Uterus (tissue), 4 donors: ENCODE measurements around the gene POLD1. TPM values are rescaled to one million over a fixed set of nuclear protein-coding genes. Genes with fewer than 3 reads are reported as not detected.

ENCODE experiments used
- DNase-seq, 2 donors: peaks; one replicate each; pipeline ENCODE4 v3.0.0-alpha.2; 2019 to 2020
- H3K27ac ChIP-seq, 2 donors: fragments of 200-600 bp; sonication (generic); 1 replicate in 1 of 2; 2 replicates in 1 of 2; pipeline ENCODE4 v1.5.1; 2016 to 2018
- H3K27me3 ChIP-seq, 2 donors: fragments of 200-600 bp; sonication (generic); one replicate each; pipeline ENCODE4 v1.5.1; 2018 to 2019; ENCODE audit warnings: control low read depth in 1 of 2
- H3K36me3 ChIP-seq, 2 donors: fragments of 200-600 bp; sonication (generic); one replicate each; pipeline ENCODE4 v1.5.1; 2019; ENCODE audit warnings: control low read depth in 1 of 2
- H3K4me1 ChIP-seq, 2 donors: fragments of 200-600 bp; sonication (generic); one replicate each; pipeline ENCODE4 v1.5.1; 2018 to 2019; ENCODE audit warnings: control low read depth in 1 of 2
- H3K4me3 ChIP-seq, 2 donors: fragments of 200-600 bp; sonication (generic); 1 replicate in 1 of 2; 2 replicates in 1 of 2; pipeline ENCODE4 v1.5.1; 2018 to 2019; ENCODE audit warnings: mild to moderate bottlenecking in 1 of 2
- H3K9me3 ChIP-seq, 2 donors: fragments of 200-600 bp; sonication (generic); one replicate each; pipeline ENCODE4 v1.5.1; 2019; ENCODE audit warnings: control low read depth in 1 of 2
- CTCF ChIP-seq, 4 experiments: fragments of 200-600 bp in 2 of 4; fragments of 450-650 bp in 2 of 4; sonication (generic) in 2 of 4; IDR thresholded peaks; one replicate each; pipeline ENCODE4 v1.5.1; 2016 to 2019; ENCODE audit warnings: antibody characterized with exemption in 4 of 4, mild to moderate bottlenecking in 2 of 4, moderate library complexity in 1 of 4
- POLR2A ChIP-seq, 2 donors: fragments of 450-650 bp; IDR thresholded peaks; one replicate each; pipeline ENCODE4 v1.6.1; 2016; ENCODE audit warnings: antibody characterized with exemption in 2 of 2, mild to moderate bottlenecking in 1 of 2, moderate library complexity in 1 of 2
- intact Hi-C: fragments of 100-400 bp; cut with DNase I; formaldehyde crosslinking; loops from one replicate; pipeline ENCODE4 v1.15.1; 2023; ENCODE audit warnings: low total_unique reads
- total RNA-seq, 4 donors: library from RNA; depleted of rRNA in 3 of 4; stranded (reverse); fragments of >200 nt in 3 of 4; gene quantifications; one replicate each; pipeline versions ENCODE4 v1.1.0 to v1.2.4, GENCODE V29; 2014 to 2023
- donor health status: DM: yes; HTN: yes; CAD: no.

The POLD1 gene
- total RNA-seq, 4 donors from 2014 or later = 10.6 to 47.9 (median 24.0) TPM

DNA sequence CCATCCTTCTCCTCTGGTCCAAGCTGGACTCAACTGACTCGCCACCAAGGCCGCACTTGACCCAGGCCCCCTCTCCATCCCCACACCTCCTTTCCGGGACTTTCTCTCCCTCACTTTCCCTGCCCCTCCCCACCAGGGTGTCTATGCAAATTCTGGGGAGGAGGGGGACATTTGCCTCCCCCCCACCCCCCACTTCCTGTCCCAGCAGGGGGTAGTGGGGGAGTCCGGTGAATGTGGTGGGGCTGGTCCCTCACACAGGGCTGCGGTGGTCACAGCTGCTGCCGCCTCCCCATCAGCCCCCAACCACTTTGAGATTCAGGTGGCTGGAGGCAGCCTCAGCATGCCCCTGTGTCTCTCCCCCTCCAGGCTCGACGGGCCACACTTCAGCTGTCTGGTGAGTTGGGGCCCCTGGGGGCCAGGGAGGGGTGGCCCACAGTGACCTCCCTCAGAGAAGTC, 35.5 kb downstream of the POLD1 start:
- Histone ChIP-seq H3K9me3 (no peaks in the 10 kb centered on the region), H3K4me1 (no peaks in the 10 kb centered on the region), H3K4me3 (no peak overlapping the region), H3K27me3 (peaks cover 0 to 22% of the 10 kb centered on the region in 2 donors), H3K27ac (no peak overlapping the region), H3K36me3 (no peaks in the 10 kb centered on the region)
- TF ChIP-seq POLR2A (IDR thresholded peaks at IDR 0.05) (no peak), CTCF (IDR thresholded peaks at IDR 0.05) (no peak)
- intact Hi-C loops = no loop called here
- no peak for DNase-seq

- Histone ChIP-seq H3K36me3 (no peaks in the 10 kb centered on the region), H3K4me3 (no peak overlapping the region), H3K27ac (no peak overlapping the region), H3K4me1 (no peaks in the 10 kb centered on the region), H3K27me3 (peaks cover 0 to 22% of the 10 kb centered on the region in 2 donors), H3K9me3 (no peaks in the 10 kb centered on the region)
- no peak for DNase-seq
- intact Hi-C loops = no loop called here
- TF ChIP-seq CTCF (IDR thresholded peaks at IDR 0.05) (no peak), POLR2A (IDR thresholded peaks at IDR 0.05) (no peak)
Observed at GRCh38 chr19:50420127-50420526, 36.0 kb downstream of the POLD1 start.

DNA sequence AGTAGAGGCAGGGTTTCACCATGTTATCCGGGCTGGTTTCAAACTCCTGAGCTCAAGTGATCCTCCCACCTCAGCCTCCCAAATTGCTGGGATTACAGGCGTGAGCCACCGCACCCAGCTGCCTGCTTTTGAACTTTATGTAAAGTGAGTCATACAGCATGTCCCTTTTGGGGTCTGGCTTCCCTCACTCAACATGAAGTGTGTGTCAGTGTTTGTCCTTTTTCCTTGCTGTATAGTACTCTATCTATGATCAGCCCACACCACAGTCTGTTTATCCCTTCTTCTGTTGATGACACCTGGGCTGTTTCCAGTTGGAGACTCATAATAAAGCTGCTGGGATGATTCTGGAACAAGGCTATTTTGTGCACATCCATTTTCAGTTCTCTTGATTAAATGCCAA, 36.7 kb downstream of the POLD1 start:
- Histone ChIP-seq H3K27ac (no peak overlapping the region), H3K9me3 (no peaks in the 10 kb centered on the region), H3K27me3 (peaks cover 0 to 22% of the 10 kb centered on the region in 2 donors), H3K4me1 (no peaks in the 10 kb centered on the region), H3K4me3 (no peak overlapping the region), H3K36me3 (no peaks in the 10 kb centered on the region)
- TF ChIP-seq POLR2A (IDR thresholded peaks at IDR 0.05) = no peak
- TF ChIP-seq CTCF (IDR thresholded peaks at IDR 0.05) = no peak
- intact Hi-C loops = no loop called here
- DNase-seq = no peak

DNA sequence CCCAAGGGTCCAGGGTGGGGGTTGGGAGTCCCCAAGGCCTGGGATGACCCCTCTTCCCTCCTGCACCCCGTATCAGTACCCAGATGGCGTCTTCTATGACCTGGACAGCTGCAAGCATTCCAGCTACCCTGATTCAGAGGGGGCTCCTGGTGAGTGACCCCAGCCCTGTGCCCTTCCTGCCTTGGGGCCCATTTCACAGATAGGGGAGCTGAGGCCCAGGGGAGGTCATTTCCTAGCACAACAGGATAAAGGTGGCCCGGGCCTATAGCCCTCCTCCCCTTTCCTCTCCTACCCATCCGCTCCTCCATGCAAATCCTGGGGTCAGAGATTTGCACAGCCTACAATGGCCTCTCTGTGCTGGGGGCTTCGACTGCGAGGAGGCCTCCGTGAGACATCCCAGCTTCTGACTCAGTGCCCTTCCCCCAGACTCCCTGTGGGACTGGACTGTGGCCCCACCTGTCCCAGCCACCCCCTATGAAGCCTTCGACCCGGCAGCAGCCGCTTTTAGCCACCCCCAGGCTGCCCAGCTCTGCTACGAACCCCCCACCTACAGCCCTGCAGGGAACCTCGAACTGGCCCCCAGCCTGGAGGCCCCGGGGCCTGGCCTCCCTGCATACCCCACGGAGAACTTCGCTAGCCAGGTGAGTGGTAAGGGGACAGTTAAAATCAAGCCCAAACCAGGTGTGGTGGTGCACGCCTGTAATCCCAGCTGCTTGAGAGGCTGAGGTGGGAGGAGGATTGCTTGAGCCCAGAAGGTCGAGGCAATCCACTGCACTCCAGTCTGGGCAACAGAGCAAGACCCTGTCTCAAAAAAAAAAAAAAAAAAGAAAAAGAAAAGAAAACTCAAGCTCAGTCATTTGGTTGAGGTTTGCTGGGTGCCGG, 38.5 kb downstream of the POLD1 start:
- Histone ChIP-seq H3K27ac (no peak overlapping the region), H3K36me3 (no peaks in the 10 kb centered on the region), H3K4me1 (no peaks in the 10 kb centered on the region), H3K27me3 (peaks cover 0 to 22% of the 10 kb centered on the region in 2 donors), H3K4me3 (no peak overlapping the region), H3K9me3 (no peaks in the 10 kb centered on the region)
- intact Hi-C loops = no loop called here
- DNase-seq = no peak
- TF ChIP-seq CTCF (IDR thresholded peaks at IDR 0.05) (no peak), POLR2A (IDR thresholded peaks at IDR 0.05) (no peak)
